A549 (cell line): ENCODE results near the gene RNF112. TPM values are rescaled to one million over a fixed set of nuclear protein-coding genes. Genes with fewer than 3 reads are reported as not detected.

Experiments
- ATAC-seq, 2 experiments: fragments of 200-7000 bp in 1 of 2; fragments of >200 bp in 1 of 2; cut with Nextera tagmentation in 1 of 2; cut with Tn5 transposase in 1 of 2; 3 replicates each; pipeline versions ENCODE4 v1.8.0 to v1.9.1; 2018 to 2020; ENCODE audit warnings: mild to moderate bottlenecking in 1 of 2, moderate library complexity in 1 of 2
- CTCF ChIA-PET: fragments of 300-600 bp; sonication (Branson Sonifier 250); formaldehyde crosslinking; extraction: SDS; loops from one replicate; lab custom pipeline; 2021; ENCODE audit warnings: antibody characterized with exemption, inconsistent platforms; lab: Yijun Ruan, JAX
- POLR2A ChIA-PET: fragments of 350-600 bp; formaldehyde crosslinking; extraction: SDS; loops from one replicate; lab custom pipeline; 2021; ENCODE audit warnings: antibody characterized with exemption, inconsistent platforms; lab: Yijun Ruan, JAX
- DNase-seq, 2 experiments: peaks; one replicate each; pipeline versions ENCODE4 v3.0.0 to v3.0.0-alpha.2; 2011 to 2016; ENCODE audit warnings: low read depth in 1 of 2, low spot score in 1 of 2
- FAIRE-seq: peaks from 2 replicates; lab custom pipeline; 2011; peaks lifted over from hg19 to GRCh38; lab: Jason Lieb, UNC
- H3K27ac ChIP-seq, 2 experiments: fragments of >200 bp; sonication (Bioruptor Twin); formaldehyde crosslinking; 3 replicates each; pipeline ENCODE4 v1.5.1; 2016 to 2017
- H3K4me1 ChIP-seq: fragments of >200 bp; sonication (Bioruptor Twin); formaldehyde crosslinking; 3 replicates; pipeline ENCODE4 v1.6.1; 2016
- H3K4me2 ChIP-seq: fragments of >200 bp; sonication (Bioruptor Twin); formaldehyde crosslinking; 3 replicates; pipeline ENCODE4 v1.6.1; 2016
- H3K4me3 ChIP-seq: fragments of >200 bp; sonication (Bioruptor Twin); formaldehyde crosslinking; 3 replicates; pipeline ENCODE4 v1.5.1; 2016
- H3K9me3 ChIP-seq: fragments of >200 bp; sonication (Bioruptor Twin); formaldehyde crosslinking; 3 replicates; pipeline ENCODE4 v1.6.1; 2016
- BHLHE40 ChIP-seq: IDR thresholded peaks from 2 replicates; pipeline ENCODE4 v1.6.1; 2012; ENCODE audit warnings: low read depth, low read length, inconsistent platforms
- CBX2 ChIP-seq: fragments of 200-600 bp; sonication (generic); IDR thresholded peaks from 2 replicates; pipeline ENCODE4 v1.6.1; 2016; ENCODE audit warnings: low read depth, mild to moderate bottlenecking, borderline replicate concordance
- CBX8 ChIP-seq: fragments of 200-600 bp; sonication (generic); IDR thresholded peaks from 2 replicates; pipeline ENCODE4 v1.6.1; 2016
- HOXA7 ChIP-seq: fragments of 250-450 bp; sonication (Bioruptor Pico); IDR thresholded peaks from 2 replicates; pipeline ENCODE4 v1.5.0; 2020; ENCODE audit warnings: mild to moderate bottlenecking, moderate library complexity
- HOXB13 ChIP-seq: fragments of 250-450 bp; sonication (Bioruptor Pico); IDR thresholded peaks from 2 replicates; pipeline ENCODE4 v1.5.0; 2020; ENCODE audit warnings: low read depth, mild to moderate bottlenecking, moderate library complexity
- JUN ChIP-seq, 2 experiments: fragments of >200 bp; sonication (Bioruptor Twin); formaldehyde crosslinking; IDR thresholded peaks; 2 replicates in 1 of 2; 3 replicates in 1 of 2; pipeline ENCODE4 v1.6.1; 2016 to 2017
- KDM5A ChIP-seq: fragments of 200-600 bp; sonication (generic); IDR thresholded peaks from 2 replicates; pipeline ENCODE4 v1.6.1; 2016; ENCODE audit warnings: antibody characterized with exemption, mild to moderate bottlenecking
- MAFK ChIP-seq: fragments of 450-650 bp; IDR thresholded peaks from 2 replicates; pipeline ENCODE4 v1.6.1; 2014; ENCODE audit not compliant: partially characterized antibody
- MAZ ChIP-seq: fragments of 150-350 bp; IDR thresholded peaks from 2 replicates; pipeline ENCODE4 v1.6.1; 2014; ENCODE audit warnings: antibody characterized with exemption, low read depth, low read length, borderline replicate concordance
- POLR2A ChIP-seq: IDR thresholded peaks from 2 replicates; pipeline ENCODE4 v1.6.1; 2012; ENCODE audit warnings: mild to moderate bottlenecking, low read length
- RCOR1 ChIP-seq: fragments of 150-350 bp; IDR thresholded peaks from 2 replicates; pipeline ENCODE4 v1.6.1; 2014; ENCODE audit warnings: antibody characterized with exemption, low read length, low read depth
- RFX5 ChIP-seq: fragments of 450-650 bp; IDR thresholded peaks from 2 replicates; pipeline ENCODE4 v1.7.1; 2014; ENCODE audit warnings: antibody characterized with exemption, mild to moderate bottlenecking, moderate library complexity
- RNF2 ChIP-seq: fragments of 200-600 bp; sonication (generic); IDR thresholded peaks from 2 replicates; pipeline ENCODE4 v1.6.1; 2016; ENCODE audit warnings: low read depth, mild to moderate bottlenecking, antibody characterized with exemption, moderate library complexity, borderline replicate concordance
- TP53 ChIP-seq: fragments of 250-450 bp; sonication (Bioruptor Pico); IDR thresholded peaks from 2 replicates; pipeline ENCODE4 v1.5.0; 2021; ENCODE audit warnings: mild to moderate bottlenecking, moderate library complexity
- WGBS: methylation state at CpG from one replicate; pipeline ENCODE4 v1.1.6; 2017; ENCODE audit errors: missing lambda C conversion rate; 5-methylcytosine and 5-hydroxymethylcytosine counted together
- polyA plus RNA-seq, 4 experiments: library from polyadenylated mRNA; depleted of rRNA in 3 of 4; stranded (reverse); fragments of >200 nt; fragmentation: RNase III in 1 of 4; extraction: RNeasy Plus Mini Kit Qiagen cat#74134 plus additional on column Dnase treatment in 1 of 4; gene quantifications; 2 replicates in 3 of 4; 3 replicates in 1 of 4; pipeline ENCODE4 v1.2.3, GENCODE V29; 2011 to 2017
- TF ChIP-seq, protein P1 (sequence below): fragments of 150-350 bp; IDR thresholded peaks from 2 replicates; pipeline ENCODE4 v1.6.1; 2014; ENCODE audit warnings: low read depth, mild to moderate bottlenecking, low read length
- TF ChIP-seq, protein P2 (sequence below): fragments of 200-600 bp; sonication (generic); IDR thresholded peaks from 2 replicates; pipeline ENCODE4 v1.6.1; 2016; ENCODE audit warnings: antibody characterized with exemption, mild to moderate bottlenecking, moderate library complexity

Gene RNF112
- polyA plus RNA-seq, 2 of the 4 experiments (the other 2 are of a cell fraction): 0.27 to 1.4 TPM

DNA sequence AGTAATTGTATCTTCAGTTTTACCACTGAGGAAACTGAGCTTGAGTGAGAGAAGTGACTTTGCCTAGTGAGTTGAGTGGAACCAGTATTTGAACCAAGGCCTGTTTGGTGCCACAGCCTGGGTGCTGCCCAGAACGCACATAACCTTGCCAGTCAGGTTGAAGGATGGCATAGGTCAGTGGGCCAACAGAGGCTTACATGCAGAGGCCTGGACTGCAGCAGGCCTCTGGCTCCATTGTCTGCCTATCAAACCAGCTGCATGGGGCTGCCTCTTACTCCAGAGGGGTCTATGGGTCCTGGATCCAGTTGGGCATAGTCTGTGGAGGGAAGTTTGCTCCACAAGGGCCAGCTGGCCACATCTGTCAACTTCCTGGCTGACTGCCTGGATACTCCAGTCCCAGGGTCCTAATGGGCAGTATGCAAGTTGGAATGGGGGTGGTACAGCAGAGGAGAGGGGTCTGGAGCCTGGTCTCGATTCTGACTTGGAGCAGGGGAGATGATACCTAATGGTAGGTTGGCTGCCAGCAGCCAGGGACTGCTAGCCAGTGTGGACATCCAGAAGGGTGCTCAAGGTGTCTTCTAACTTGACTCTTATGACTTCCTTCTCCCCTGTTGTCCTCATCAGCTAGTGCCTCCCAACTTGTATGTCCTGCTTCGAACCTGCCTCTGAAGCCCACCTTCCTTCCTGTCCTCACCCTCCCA is 11.1 kb upstream of the RNF112 start:
- ChIA-PET CTCF (interaction anchor here (0.5 to 4.6 kb wide), 4 partner anchors 10 to 48 kb away, joined by 3 to 24 read pairs (median 6); partner anchors contain the start of gene B9D1), POLR2A (interaction anchor here (0.6 kb wide), 1 partner anchor 13 kb away, joined by 3 read pairs; no protein-coding TSS in a partner anchor)
- no peaks in the 10 kb centered on the region for H3K9me3 ChIP-seq
- H3K27ac ChIP-seq: no peak overlapping the region
- TF ChIP-seq HOXB13 (CRISPR knock-in tag) (no peak), CBX2 (no peak), JUN (IDR thresholded peaks at IDR 0.05) (no peak), RCOR1 (no peak), HOXA7 (CRISPR knock-in tag) (no peak), CBX8 (no peak)
- FAIRE-seq: no peak
- H3K4me1 ChIP-seq: peaks cover 11% of the 10 kb centered on the region
- DNase-seq: no peak
- 60% methylated on average over 3 of the region's 3 CpGs for WGBS
- ATAC-seq: no peak
- no peak overlapping the region for H3K4me2 ChIP-seq
- no peak overlapping the region for H3K4me3 ChIP-seq

DNA sequence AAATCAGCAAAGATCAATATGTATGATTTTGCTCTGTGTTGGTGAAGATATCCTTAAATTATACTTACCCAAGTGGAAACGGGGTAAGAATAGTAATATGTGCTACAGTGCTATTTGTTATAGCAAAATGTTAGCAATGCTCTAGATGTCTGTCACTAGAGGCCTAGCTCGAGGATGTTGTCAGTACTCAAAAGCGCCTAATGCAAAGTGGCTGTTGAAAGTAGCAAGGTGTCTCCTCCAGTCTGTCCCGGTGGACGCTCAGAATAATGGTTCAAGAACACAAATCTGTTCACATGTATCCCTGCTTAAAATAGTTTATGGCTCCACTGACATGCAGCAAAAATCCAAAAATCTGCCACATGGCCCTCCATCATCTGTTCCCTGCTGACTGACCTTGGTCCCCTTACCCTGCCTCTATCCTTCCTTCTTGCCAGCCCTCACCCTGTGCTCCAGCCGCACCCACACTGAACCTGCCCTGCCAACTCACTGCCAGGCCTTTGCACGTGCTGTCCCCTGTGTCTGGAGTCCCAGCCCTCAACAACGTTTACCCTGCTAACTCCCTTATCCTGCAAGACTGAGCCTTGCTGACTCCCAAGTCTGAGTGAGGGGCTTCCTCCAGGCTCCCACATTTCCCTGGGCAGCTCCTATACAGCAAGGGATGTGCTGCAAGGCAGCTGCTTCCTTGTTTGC is 9.6 kb upstream of the RNF112 start:
- Histone ChIP-seq H3K9me3 (no peaks in the 10 kb centered on the region), H3K4me3 (no peak overlapping the region), H3K4me2 (no peak overlapping the region), H3K27ac (no peak overlapping the region), H3K4me1 (peaks cover 11% of the 10 kb centered on the region)
- POLR2A ChIA-PET: no interaction called here
- ATAC-seq: no peak
- CTCF ChIA-PET: interaction anchor here (1.2 to 4.6 kb wide), 5 partner anchors 10 to 361 kb away, joined by 3 to 24 read pairs (median 7); partner anchors contain the start of gene B9D1
- WGBS: 72% methylated on average over 8 of the region's 8 CpGs
- FAIRE-seq: no peak
- no peak for DNase-seq
- no peak for TF ChIP-seq RFX5

GRCh38 chr17:19402171-19402570 is 8.9 kb upstream of the RNF112 start:
- CTCF ChIA-PET: interaction anchor here (0.8 to 4.6 kb wide), 5 partner anchors 32 to 360 kb away, joined by 3 to 24 read pairs (median 7); partner anchors contain the start of gene B9D1
- TF ChIP-seq KDM5A: no peak
- no peak for TF ChIP-seq RNF2
- no peak for TF ChIP-seq JUN (IDR thresholded peaks at IDR 0.05)
- TF ChIP-seq TP53 (CRISPR knock-in tag): no peak
- TF ChIP-seq POLR2A: no peak
- TF ChIP-seq, protein P1, sequence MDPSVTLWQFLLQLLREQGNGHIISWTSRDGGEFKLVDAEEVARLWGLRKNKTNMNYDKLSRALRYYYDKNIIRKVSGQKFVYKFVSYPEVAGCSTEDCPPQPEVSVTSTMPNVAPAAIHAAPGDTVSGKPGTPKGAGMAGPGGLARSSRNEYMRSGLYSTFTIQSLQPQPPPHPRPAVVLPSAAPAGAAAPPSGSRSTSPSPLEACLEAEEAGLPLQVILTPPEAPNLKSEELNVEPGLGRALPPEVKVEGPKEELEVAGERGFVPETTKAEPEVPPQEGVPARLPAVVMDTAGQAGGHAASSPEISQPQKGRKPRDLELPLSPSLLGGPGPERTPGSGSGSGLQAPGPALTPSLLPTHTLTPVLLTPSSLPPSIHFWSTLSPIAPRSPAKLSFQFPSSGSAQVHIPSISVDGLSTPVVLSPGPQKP: no peak
- TF ChIP-seq MAZ: no peak
- TF ChIP-seq, protein P2, sequence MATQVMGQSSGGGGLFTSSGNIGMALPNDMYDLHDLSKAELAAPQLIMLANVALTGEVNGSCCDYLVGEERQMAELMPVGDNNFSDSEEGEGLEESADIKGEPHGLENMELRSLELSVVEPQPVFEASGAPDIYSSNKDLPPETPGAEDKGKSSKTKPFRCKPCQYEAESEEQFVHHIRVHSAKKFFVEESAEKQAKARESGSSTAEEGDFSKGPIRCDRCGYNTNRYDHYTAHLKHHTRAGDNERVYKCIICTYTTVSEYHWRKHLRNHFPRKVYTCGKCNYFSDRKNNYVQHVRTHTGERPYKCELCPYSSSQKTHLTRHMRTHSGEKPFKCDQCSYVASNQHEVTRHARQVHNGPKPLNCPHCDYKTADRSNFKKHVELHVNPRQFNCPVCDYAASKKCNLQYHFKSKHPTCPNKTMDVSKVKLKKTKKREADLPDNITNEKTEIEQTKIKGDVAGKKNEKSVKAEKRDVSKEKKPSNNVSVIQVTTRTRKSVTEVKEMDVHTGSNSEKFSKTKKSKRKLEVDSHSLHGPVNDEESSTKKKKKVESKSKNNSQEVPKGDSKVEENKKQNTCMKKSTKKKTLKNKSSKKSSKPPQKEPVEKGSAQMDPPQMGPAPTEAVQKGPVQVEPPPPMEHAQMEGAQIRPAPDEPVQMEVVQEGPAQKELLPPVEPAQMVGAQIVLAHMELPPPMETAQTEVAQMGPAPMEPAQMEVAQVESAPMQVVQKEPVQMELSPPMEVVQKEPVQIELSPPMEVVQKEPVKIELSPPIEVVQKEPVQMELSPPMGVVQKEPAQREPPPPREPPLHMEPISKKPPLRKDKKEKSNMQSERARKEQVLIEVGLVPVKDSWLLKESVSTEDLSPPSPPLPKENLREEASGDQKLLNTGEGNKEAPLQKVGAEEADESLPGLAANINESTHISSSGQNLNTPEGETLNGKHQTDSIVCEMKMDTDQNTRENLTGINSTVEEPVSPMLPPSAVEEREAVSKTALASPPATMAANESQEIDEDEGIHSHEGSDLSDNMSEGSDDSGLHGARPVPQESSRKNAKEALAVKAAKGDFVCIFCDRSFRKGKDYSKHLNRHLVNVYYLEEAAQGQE: no peak
- TF ChIP-seq BHLHE40: no peak
- TF ChIP-seq MAFK: no peak
- TF ChIP-seq HOXA7 (CRISPR knock-in tag): no peak
- WGBS: 79% methylated on average over 1 of the region's 1 CpG
- H3K4me2 ChIP-seq: no peak overlapping the region
- DNase-seq: no peak
- FAIRE-seq: peak; percentile 39
- POLR2A ChIA-PET: no interaction called here
- no peak overlapping the region for H3K27ac ChIP-seq
- H3K4me3 ChIP-seq: no peak overlapping the region
- peaks cover 11% of the 10 kb centered on the region for H3K4me1 ChIP-seq
- no peaks in the 10 kb centered on the region for H3K9me3 ChIP-seq
- ATAC-seq: no peak
